WTC11 (cell line): ENCODE data around the gene MDFIC. TPM values are rescaled to one million over a fixed set of nuclear protein-coding genes. Genes with fewer than 3 reads are reported as not detected.
A peak's percentile ranks its signal among the peaks of the same experiment; 100 is the strongest.

ENCODE experiments used
- ATAC-seq: fragments of 200-7000 bp; cut with Tn5 transposase; 2 replicates; pipeline ENCODE4 v1.10.0; 2021; ENCODE audit warnings: mild to moderate bottlenecking, moderate library complexity
- CTCF ChIA-PET: fragments of 300-600 bp; sonication (Branson Sonifier 250); formaldehyde crosslinking; loops from one replicate; lab custom pipeline; 2021; ENCODE audit warnings: antibody characterized with exemption; lab: Charles Lee
- POLR2A ChIA-PET: fragments of 350-600 bp; sonication (Branson Sonifier 250); formaldehyde crosslinking; loops from one replicate; lab custom pipeline; 2021; ENCODE audit warnings: antibody characterized with exemption; lab: Charles Lee
- DNase-seq: peaks from one replicate; pipeline ENCODE4 v3.0.0; 2021; ENCODE audit warnings: low spot score
- H3K27ac Mint-ChIP-seq: 2 replicates; pipeline ENCODE4 v1.8.0; 2021; ENCODE audit warnings: mixed read lengths
- H3K27me3 Mint-ChIP-seq: 2 replicates; pipeline ENCODE4 v1.8.0; 2021; ENCODE audit warnings: low read depth, mild to moderate bottlenecking, moderate library complexity, mixed read lengths
- H3K36me3 Mint-ChIP-seq: 2 replicates; pipeline ENCODE4 v1.8.0; 2021; ENCODE audit warnings: mixed read lengths
- H3K4me1 Mint-ChIP-seq: 2 replicates; pipeline ENCODE4 v1.8.0; 2022; ENCODE audit warnings: mixed read lengths
- H3K4me3 Mint-ChIP-seq: 2 replicates; pipeline ENCODE4 v1.8.0; 2021; ENCODE audit warnings: mild to moderate bottlenecking, moderate library complexity, mixed read lengths
- H3K9me3 Mint-ChIP-seq: 2 replicates; pipeline ENCODE4 v1.8.0; 2021; ENCODE audit warnings: mixed read lengths
- ATF1 ChIP-seq: sonication (generic); formaldehyde crosslinking; IDR thresholded peaks from 2 replicates; pipeline ENCODE4 v1.8.1; 2023; ENCODE audit warnings: mild to moderate bottlenecking, moderate library complexity, missing genetic modification reagents
- ELF4 ChIP-seq: sonication (generic); formaldehyde crosslinking; IDR thresholded peaks from 2 replicates; pipeline ENCODE4 v1.8.1; 2022; ENCODE audit warnings: low read depth, mild to moderate bottlenecking, moderate library complexity, missing genetic modification reagents
- ETV6 ChIP-seq: sonication (generic); formaldehyde crosslinking; IDR thresholded peaks from 2 replicates; pipeline ENCODE4 v1.8.1; 2022; ENCODE audit warnings: mild to moderate bottlenecking, missing genetic modification reagents
- GABPB1 ChIP-seq: sonication (generic); formaldehyde crosslinking; IDR thresholded peaks from 2 replicates; pipeline ENCODE4 v1.8.1; 2023; ENCODE audit warnings: mild to moderate bottlenecking, missing genetic modification reagents
- NFATC4 ChIP-seq: fragments of 250-450 bp; sonication (Bioruptor Pico); IDR thresholded peaks from 2 replicates; pipeline ENCODE4 v1.9.0; 2021; ENCODE audit warnings: mild to moderate bottlenecking
- OVOL2 ChIP-seq: fragments of 250-450 bp; sonication (Bioruptor Pico); IDR thresholded peaks from 2 replicates; pipeline ENCODE4 v1.9.0; 2021; ENCODE audit warnings: mild to moderate bottlenecking, borderline replicate concordance
- SMAD3 ChIP-seq: sonication (generic); formaldehyde crosslinking; IDR thresholded peaks from 2 replicates; pipeline ENCODE4 v1.8.0; 2022; ENCODE audit warnings: missing genetic modification reagents, mild to moderate bottlenecking, borderline replicate concordance
- TEAD1 ChIP-seq: sonication (generic); formaldehyde crosslinking; IDR thresholded peaks from 2 replicates; pipeline ENCODE4 v1.8.0; 2022; ENCODE audit warnings: mild to moderate bottlenecking, missing genetic modification reagents
- ZBTB21 ChIP-seq: sonication (generic); formaldehyde crosslinking; IDR thresholded peaks from 2 replicates; pipeline ENCODE4 v1.8.1; 2023; ENCODE audit warnings: mild to moderate bottlenecking, missing genetic modification reagents, borderline replicate concordance
- ZNF219 ChIP-seq: sonication (generic); formaldehyde crosslinking; IDR thresholded peaks from 2 replicates; pipeline ENCODE4 v1.8.0; 2023; ENCODE audit warnings: missing genetic modification reagents, mild to moderate bottlenecking, borderline replicate concordance
- ZNF232 ChIP-seq: sonication (generic); formaldehyde crosslinking; IDR thresholded peaks from 2 replicates; pipeline ENCODE4 v1.8.0; 2022; ENCODE audit warnings: mild to moderate bottlenecking, missing genetic modification reagents
- ZNF396 ChIP-seq: fragments of 250-450 bp; sonication (Bioruptor Pico); IDR thresholded peaks from 2 replicates; pipeline ENCODE4 v1.8.0; 2021; ENCODE audit warnings: mild to moderate bottlenecking, moderate library complexity, borderline replicate concordance
- total RNA-seq: library from RNA; stranded (reverse); gene quantifications from 3 replicates; pipeline ENCODE4 v1.2.3, GENCODE V29; 2021
- TF ChIP-seq, protein P1 (sequence below): sonication (generic); formaldehyde crosslinking; IDR thresholded peaks from 2 replicates; pipeline ENCODE4 v1.8.1; 2022; ENCODE audit warnings: mild to moderate bottlenecking, moderate library complexity, missing genetic modification reagents
- TF ChIP-seq, protein P2 (sequence below): sonication (generic); formaldehyde crosslinking; IDR thresholded peaks from 2 replicates; pipeline ENCODE4 v1.8.0; 2023; ENCODE audit warnings: missing genetic modification reagents, mild to moderate bottlenecking, borderline replicate concordance
- TF ChIP-seq, protein P3 (sequence below): sonication (generic); formaldehyde crosslinking; IDR thresholded peaks from 2 replicates; pipeline ENCODE4 v1.8.0; 2022; ENCODE audit warnings: mild to moderate bottlenecking, missing genetic modification reagents
- TF ChIP-seq, protein P4 (sequence below): fragments of 250-450 bp; sonication (Bioruptor Pico); IDR thresholded peaks from 2 replicates; pipeline ENCODE4 v1.9.0; 2021; ENCODE audit warnings: moderate library complexity, mild to moderate bottlenecking, inconsistent platforms, borderline replicate concordance
- TF ChIP-seq, protein P5 (sequence below): sonication (generic); formaldehyde crosslinking; IDR thresholded peaks from 2 replicates; pipeline ENCODE4 v1.8.0; 2022; ENCODE audit warnings: mild to moderate bottlenecking, missing genetic modification reagents
- TF ChIP-seq, protein P6 (sequence below): sonication (generic); formaldehyde crosslinking; IDR thresholded peaks from 2 replicates; pipeline ENCODE4 v1.8.0; 2022; ENCODE audit warnings: mild to moderate bottlenecking, missing genetic modification reagents

Gene MDFIC
- total RNA-seq, 1 experiment from 2014 or later, result 8.4 TPM

DNA sequence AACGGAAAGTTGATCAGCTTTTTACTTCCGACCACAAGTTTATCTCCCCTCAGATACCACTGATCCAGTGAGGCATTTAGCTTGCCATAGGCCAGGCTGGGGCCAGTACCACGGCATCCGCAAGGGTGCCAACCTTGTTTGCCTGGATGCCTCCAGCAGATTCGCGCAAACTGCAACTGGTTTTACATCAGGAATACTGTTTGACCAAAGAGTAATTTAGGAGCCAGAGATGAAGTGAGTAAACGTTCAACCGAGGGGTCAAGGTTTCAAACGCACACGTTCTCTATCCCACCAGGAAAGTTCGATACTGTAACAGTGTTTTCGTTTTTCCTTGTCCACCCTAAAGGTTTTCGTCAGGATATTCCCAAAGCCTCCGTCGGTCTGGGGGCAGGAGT is 266 bp upstream of the MDFIC start:
- Mint-ChIP-seq H3K4me3 (peak overlapping the region; percentile 95), H3K36me3 (no peaks in the 10 kb centered on the region), H3K4me1 (peaks cover 31% of the 10 kb centered on the region), H3K27ac (peak overlapping the region; percentile 67; the same call in 1 of the 2 replicates)
- ChIA-PET POLR2A (no interaction called here), CTCF (no interaction called here)
- DNase-seq (peak; percentile 31), ATAC-seq (peak; percentile 31)
- no peak for TF ChIP-seq ATF1 (CRISPR knock-in tag)
- peak; percentile 60; the same call in 1 of the 2 replicates for TF ChIP-seq ZNF232 (CRISPR knock-in tag)
- TF ChIP-seq ZNF396 (CRISPR knock-in tag), result no peak
- no peak for TF ChIP-seq ETV6
- TF ChIP-seq TEAD1 (CRISPR knock-in tag), result no peak
- TF ChIP-seq NFATC4 (CRISPR knock-in tag), result no peak
- no peak for TF ChIP-seq GABPB1 (CRISPR knock-in tag)
- TF ChIP-seq, all 79 proteins: peak for 1
- H3K27me3 Mint-ChIP-seq, result peaks cover 10% of the 10 kb centered on the region
- no peaks in the 10 kb centered on the region for H3K9me3 Mint-ChIP-seq

DNA sequence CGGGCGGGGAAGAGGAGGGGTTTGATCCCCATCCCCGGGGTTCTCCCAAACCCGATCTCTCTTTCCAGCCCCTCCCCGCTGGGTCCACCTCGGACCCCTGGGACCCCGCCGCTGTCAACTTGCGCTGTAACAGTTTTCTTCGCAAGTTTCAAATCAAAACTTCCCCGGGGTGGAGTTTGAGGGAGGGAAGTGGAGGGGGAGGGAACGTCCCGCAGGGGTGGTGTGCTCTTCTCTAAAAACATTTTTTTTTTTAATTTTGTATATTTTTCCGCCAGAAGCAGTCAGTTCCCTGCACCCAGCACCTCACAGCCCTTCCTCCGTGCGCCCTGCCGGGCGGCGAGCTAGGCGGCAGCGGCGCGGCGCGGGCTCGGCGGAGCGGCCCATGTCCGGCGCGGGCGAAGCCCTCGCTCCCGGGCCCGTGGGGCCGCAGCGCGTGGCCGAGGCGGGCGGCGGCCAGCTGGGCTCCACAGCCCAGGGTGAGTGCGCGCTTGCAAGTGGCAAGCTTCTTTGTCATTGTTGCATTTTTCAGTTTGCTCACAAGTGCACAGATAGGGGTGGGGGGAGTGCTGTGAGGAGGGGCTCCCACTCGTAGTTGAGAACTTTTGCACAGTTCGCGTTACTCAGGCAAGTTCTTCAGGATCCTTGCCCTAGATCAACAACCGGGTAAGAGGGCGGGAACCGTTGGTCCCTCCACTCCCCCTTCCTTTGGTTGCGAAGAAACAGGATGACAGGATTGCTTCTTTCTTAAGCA is 933 bp downstream of the MDFIC start:
- peaks cover 10% of the 10 kb centered on the region for H3K27me3 Mint-ChIP-seq
- POLR2A ChIA-PET, result no interaction called here
- no peak overlapping the region for H3K27ac Mint-ChIP-seq
- CTCF ChIA-PET, result no interaction called here
- no peaks in the 10 kb centered on the region for H3K9me3 Mint-ChIP-seq
- peak; percentile 23 for DNase-seq
- TF ChIP-seq ZBTB21 (CRISPR knock-in tag) (no peak), OVOL2 (CRISPR knock-in tag) (no peak), ELF4 (CRISPR knock-in tag) (no peak), ZNF219 (0 out of 2 replicates have a peak, but pooled peaks have one; percentile 30), TEAD1 (CRISPR knock-in tag) (no peak), SMAD3 (CRISPR knock-in tag) (no peak)
- TF ChIP-seq, protein P1, sequence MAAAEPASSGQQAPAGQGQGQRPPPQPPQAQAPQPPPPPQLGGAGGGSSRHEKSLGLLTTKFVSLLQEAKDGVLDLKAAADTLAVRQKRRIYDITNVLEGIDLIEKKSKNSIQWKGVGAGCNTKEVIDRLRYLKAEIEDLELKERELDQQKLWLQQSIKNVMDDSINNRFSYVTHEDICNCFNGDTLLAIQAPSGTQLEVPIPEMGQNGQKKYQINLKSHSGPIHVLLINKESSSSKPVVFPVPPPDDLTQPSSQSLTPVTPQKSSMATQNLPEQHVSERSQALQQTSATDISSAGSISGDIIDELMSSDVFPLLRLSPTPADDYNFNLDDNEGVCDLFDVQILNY, result 0 out of 2 replicates have a peak, but pooled peaks have one; percentile 4
- TF ChIP-seq, protein P2, sequence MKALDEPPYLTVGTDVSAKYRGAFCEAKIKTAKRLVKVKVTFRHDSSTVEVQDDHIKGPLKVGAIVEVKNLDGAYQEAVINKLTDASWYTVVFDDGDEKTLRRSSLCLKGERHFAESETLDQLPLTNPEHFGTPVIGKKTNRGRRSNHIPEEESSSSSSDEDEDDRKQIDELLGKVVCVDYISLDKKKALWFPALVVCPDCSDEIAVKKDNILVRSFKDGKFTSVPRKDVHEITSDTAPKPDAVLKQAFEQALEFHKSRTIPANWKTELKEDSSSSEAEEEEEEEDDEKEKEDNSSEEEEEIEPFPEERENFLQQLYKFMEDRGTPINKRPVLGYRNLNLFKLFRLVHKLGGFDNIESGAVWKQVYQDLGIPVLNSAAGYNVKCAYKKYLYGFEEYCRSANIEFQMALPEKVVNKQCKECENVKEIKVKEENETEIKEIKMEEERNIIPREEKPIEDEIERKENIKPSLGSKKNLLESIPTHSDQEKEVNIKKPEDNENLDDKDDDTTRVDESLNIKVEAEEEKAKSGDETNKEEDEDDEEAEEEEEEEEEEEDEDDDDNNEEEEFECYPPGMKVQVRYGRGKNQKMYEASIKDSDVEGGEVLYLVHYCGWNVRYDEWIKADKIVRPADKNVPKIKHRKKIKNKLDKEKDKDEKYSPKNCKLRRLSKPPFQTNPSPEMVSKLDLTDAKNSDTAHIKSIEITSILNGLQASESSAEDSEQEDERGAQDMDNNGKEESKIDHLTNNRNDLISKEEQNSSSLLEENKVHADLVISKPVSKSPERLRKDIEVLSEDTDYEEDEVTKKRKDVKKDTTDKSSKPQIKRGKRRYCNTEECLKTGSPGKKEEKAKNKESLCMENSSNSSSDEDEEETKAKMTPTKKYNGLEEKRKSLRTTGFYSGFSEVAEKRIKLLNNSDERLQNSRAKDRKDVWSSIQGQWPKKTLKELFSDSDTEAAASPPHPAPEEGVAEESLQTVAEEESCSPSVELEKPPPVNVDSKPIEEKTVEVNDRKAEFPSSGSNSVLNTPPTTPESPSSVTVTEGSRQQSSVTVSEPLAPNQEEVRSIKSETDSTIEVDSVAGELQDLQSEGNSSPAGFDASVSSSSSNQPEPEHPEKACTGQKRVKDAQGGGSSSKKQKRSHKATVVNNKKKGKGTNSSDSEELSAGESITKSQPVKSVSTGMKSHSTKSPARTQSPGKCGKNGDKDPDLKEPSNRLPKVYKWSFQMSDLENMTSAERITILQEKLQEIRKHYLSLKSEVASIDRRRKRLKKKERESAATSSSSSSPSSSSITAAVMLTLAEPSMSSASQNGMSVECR (CRISPR knock-in tag), result no peak
- TF ChIP-seq, protein P3, sequence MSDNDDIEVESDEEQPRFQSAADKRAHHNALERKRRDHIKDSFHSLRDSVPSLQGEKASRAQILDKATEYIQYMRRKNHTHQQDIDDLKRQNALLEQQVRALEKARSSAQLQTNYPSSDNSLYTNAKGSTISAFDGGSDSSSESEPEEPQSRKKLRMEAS (CRISPR knock-in tag), result no peak
- TF ChIP-seq, protein P4, sequence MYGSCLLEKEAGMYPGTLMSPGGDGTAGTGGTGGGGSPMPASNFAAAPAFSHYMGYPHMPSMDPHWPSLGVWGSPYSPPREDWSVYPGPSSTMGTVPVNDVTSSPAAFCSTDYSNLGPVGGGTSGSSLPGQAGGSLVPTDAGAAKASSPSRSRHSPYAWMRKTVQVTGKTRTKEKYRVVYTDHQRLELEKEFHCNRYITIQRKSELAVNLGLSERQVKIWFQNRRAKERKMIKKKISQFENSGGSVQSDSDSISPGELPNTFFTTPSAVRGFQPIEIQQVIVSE (CRISPR knock-in tag), result no peak
- TF ChIP-seq, protein P5, sequence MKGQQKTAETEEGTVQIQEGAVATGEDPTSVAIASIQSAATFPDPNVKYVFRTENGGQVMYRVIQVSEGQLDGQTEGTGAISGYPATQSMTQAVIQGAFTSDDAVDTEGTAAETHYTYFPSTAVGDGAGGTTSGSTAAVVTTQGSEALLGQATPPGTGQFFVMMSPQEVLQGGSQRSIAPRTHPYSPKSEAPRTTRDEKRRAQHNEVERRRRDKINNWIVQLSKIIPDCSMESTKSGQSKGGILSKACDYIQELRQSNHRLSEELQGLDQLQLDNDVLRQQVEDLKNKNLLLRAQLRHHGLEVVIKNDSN (CRISPR knock-in tag), result no peak
- TF ChIP-seq, protein P6, sequence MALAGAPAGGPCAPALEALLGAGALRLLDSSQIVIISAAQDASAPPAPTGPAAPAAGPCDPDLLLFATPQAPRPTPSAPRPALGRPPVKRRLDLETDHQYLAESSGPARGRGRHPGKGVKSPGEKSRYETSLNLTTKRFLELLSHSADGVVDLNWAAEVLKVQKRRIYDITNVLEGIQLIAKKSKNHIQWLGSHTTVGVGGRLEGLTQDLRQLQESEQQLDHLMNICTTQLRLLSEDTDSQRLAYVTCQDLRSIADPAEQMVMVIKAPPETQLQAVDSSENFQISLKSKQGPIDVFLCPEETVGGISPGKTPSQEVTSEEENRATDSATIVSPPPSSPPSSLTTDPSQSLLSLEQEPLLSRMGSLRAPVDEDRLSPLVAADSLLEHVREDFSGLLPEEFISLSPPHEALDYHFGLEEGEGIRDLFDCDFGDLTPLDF (CRISPR knock-in tag), result no peak
- peak; percentile 42 for ATAC-seq
- H3K4me3 Mint-ChIP-seq, result peak overlapping the region; percentile 95
- H3K36me3 Mint-ChIP-seq, result no peaks in the 10 kb centered on the region
- peaks cover 29% of the 10 kb centered on the region for H3K4me1 Mint-ChIP-seq
